ENCODE data around the gene POU5F1.
"Not testable (repeated sequence)": the region's sequence is repeated elsewhere in the genome, so short reads cannot be mapped to it uniquely, and the experiment has no call there.

POU5F1 gene

DNA sequence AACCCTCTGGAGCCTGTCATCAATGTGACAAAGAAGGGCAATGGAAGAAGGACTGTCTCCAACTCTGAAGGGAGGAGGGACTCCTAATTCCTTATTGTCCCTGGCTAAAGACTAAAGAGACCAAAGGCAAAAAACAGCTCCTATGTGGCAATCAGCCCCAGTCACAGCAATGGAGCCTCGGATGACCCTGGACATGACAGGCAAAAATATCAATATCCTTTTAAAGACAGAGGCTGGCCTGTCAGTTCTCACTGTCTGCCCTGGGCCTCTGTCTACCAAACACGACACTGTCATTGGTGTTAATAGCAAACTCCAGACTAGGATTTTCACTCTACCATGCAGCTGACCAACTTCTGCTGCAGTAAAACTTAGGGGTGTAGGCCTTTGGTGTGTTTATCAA lies 38.0 kb upstream of the POU5F1 start:
- TF ChIP-seq, protein P1, sequence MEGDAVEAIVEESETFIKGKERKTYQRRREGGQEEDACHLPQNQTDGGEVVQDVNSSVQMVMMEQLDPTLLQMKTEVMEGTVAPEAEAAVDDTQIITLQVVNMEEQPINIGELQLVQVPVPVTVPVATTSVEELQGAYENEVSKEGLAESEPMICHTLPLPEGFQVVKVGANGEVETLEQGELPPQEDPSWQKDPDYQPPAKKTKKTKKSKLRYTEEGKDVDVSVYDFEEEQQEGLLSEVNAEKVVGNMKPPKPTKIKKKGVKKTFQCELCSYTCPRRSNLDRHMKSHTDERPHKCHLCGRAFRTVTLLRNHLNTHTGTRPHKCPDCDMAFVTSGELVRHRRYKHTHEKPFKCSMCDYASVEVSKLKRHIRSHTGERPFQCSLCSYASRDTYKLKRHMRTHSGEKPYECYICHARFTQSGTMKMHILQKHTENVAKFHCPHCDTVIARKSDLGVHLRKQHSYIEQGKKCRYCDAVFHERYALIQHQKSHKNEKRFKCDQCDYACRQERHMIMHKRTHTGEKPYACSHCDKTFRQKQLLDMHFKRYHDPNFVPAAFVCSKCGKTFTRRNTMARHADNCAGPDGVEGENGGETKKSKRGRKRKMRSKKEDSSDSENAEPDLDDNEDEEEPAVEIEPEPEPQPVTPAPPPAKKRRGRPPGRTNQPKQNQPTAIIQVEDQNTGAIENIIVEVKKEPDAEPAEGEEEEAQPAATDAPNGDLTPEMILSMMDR (IDR thresholded peaks at IDR 0.05; ENCODE audit: low read length, missing control alignments), result no peak
- DNase-seq (ENCODE audit: low read depth), result no peak
- H3K4me3 ChIP-seq (replicated peaks; ENCODE audit: low read depth, low read length), result no peak overlapping the region

DNA sequence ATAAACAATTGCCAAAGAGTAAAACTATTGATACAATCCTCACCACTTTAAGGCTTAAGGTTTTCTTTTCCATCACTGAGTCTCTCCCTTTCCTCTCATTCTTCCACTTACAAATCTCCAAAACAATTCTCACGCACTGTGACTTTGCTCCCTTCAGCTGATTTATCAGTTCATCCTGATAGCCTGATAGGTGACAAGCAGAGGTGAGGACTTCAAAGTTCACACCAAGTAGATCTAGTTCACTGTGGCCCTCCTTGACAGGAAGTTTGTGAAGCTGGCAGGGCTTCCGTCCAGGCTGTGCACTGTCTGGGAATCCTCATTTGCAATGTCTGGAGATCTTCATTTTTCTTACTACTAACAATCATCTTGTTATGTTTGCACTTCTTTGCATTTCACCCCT lies 35.2 kb upstream of the POU5F1 start:
- TF ChIP-seq, protein P1 (IDR thresholded peaks at IDR 0.05; ENCODE audit: low read length, missing control alignments), result no peak
- H3K4me3 ChIP-seq (replicated peaks; ENCODE audit: low read depth, low read length), result no peak overlapping the region
- DNase-seq (ENCODE audit: low read depth), result no peak

DNA sequence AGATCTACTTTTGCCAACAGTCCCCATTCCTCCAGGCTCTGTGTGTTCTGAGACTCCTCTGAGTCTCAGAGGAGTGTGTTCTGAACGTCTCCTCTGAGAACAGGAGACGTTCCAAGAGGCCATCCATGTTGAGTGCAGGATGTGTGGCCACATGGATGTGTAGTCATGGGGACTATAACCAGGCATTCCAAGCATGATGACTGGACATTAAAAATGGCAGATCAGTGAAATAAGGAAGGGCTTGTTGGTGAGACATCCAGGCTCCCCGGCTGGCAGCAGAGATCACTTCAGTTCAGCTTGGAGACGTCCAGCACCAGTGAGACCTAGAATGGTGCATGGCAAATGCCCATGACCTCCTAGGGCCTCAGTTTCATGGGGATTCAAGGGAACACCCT lies 34.3 kb upstream of the POU5F1 start:
- TF ChIP-seq, protein P1 (IDR thresholded peaks at IDR 0.05; ENCODE audit: low read length, missing control alignments), result no peak
- no peak overlapping the region for H3K4me3 ChIP-seq (replicated peaks; ENCODE audit: low read depth, low read length)
- no peak for DNase-seq (ENCODE audit: low read depth)

- DNase-seq (ENCODE audit: low read depth), result peak; percentile 26
These were observed 33.0 kb upstream of the POU5F1 start for GRCh38 chr6:31203345-31203979.

DNA sequence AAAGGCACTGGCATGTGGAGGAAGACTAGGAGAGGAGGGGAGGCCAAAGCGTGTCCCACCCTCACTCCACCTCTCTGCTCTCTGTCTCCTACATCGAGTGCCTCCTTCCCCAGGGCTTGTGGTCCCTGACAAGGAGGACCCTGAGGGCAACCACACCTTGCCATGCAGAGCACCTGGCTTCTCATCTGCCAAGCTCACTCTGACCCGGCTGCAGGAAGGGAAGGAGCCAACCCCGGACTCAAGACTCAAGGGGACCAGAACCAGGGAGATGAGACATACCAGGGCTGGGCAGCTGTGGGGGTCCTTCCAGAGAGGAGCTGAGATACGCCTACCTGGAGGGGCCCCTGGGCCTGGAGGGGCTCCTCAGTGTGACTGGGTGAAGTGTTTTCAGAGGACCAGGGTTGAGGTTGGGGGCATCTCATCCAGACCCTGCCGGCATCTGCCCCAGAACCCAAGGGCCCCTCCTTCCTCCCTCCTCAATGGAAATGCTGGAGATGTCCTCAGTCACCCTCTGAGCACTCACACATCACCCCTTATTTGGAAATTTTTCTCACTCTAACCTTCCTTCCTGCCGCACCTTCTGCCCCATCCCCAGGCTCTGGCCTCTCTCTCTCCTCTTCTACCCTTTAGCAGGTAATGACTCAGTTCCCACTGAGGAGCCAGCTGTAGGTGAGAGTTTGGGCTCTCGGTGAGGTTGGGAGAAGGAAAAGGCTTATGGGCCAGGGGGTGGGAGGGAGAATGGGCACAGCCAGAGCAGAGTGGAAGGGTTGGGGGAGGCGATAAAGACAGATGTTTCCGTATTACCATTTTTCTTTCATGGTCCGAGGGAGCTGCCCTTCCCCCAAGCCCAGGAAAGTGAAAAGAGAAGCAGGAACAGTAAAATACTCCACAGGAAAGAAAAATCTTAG lies 32.0 kb upstream of the POU5F1 start:
- TF ChIP-seq, protein P1 (IDR thresholded peaks at IDR 0.05; ENCODE audit: low read length, missing control alignments), result no peak
- DNase-seq (ENCODE audit: low read depth), result no peak
- no peak overlapping the region for H3K4me3 ChIP-seq (replicated peaks; ENCODE audit: low read depth, low read length)

More at GRCh38 chr6:31203345-31203979, 33.0 kb upstream of the POU5F1 start:
- TF ChIP-seq, protein P1 (IDR thresholded peaks at IDR 0.05; ENCODE audit: low read length, missing control alignments), result no peak
- peak overlapping the region; percentile 43 for H3K4me3 ChIP-seq (replicated peaks; ENCODE audit: low read depth, low read length)

GRCh38 chr6:31199105-31199452 lies 28.6 kb upstream of the POU5F1 start:
- not testable (repeated sequence) for H3K4me3 ChIP-seq (replicated peaks; ENCODE audit: low read depth, low read length); DNase-seq (ENCODE audit: low read depth)

DNA sequence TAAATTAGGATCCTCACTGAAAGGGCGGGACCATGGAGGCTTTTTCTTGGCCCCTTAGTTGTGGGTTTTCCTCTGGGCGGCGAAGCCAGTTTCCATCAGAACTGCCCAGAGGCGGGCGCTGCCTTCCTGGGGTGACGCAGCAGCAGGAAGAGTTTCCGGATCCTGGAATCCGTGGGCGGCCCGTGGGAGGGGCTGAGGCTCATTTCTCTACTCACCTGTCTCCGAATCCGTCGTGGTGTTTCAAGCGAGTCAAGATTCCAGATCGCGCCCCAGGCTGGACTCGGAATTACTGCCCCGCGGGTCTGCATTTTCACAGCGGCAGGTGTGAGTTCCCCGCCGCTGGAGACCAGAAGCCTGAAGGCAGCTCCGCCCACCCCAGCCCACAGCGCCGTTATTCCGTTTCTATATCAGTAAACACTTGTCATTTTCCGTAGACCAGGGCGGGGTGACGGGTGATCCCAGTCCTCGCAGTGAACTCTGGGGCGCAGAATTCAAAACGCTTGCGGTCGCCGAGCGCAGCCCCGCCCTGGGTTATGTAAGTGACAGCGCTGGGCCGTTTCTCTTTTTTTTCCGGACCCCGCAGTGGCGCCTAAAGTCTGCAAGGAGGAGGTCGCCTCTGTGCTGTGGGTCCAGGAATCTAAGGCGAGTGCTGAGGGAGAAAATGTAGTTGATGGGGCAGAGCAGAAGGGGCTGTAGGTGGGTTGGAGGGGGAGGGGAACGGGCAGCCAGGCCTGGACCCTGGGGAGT lies 27.2 kb upstream of the POU5F1 start:
- TF ChIP-seq, protein P1 (IDR thresholded peaks at IDR 0.05; ENCODE audit: low read length, missing control alignments), result no peak
- H3K4me3 ChIP-seq (replicated peaks; ENCODE audit: low read depth, low read length), result peak overlapping the region; percentile 75
- DNase-seq (ENCODE audit: low read depth), result peak; percentile 69

GRCh38 chr6:31196251-31197022 lies 26.0 kb upstream of the POU5F1 start:
- DNase-seq (ENCODE audit: low read depth), result not testable (repeated sequence)

GRCh38 chr6:31195308-31195979 lies 25.0 kb upstream of the POU5F1 start:
- DNase-seq (ENCODE audit: low read depth); H3K4me3 ChIP-seq (replicated peaks; ENCODE audit: low read depth, low read length): not testable (repeated sequence)

More at GRCh38 chr6:31196251-31197022, 26.0 kb upstream of the POU5F1 start:
- peak overlapping the region; percentile 75 for H3K4me3 ChIP-seq (replicated peaks; ENCODE audit: low read depth, low read length)
